CD14-positive monocyte (primary cell): ENCODE measurements around the gene SLC38A8. TPM values are rescaled to one million over a fixed set of nuclear protein-coding genes. Genes with fewer than 3 reads are reported as not detected.

ENCODE experiments used
- DNase-seq, 3 donors: peaks; one replicate each; pipeline ENCODE4 v3.0.0-alpha.2; 2011 to 2022
- H2AFZ ChIP-seq: 2 replicates; pipeline ENCODE4 v1.6.0; 2012; ENCODE audit warnings: mild to moderate bottlenecking, low read depth, low read length, inconsistent platforms; ENCODE audit not compliant: insufficient read depth, poor library complexity, severe bottlenecking
- H3K27ac ChIP-seq, 2 donors: 1 replicate in 1 of 2; 2 replicates in 1 of 2; pipeline ENCODE4 v1.5.1; 2012 to 2013; ENCODE audit warnings: low read length in 2 of 2, control low read depth in 1 of 2, inconsistent platforms in 1 of 2, low read depth in 1 of 2, mild to moderate bottlenecking in 1 of 2
- H3K27me3 ChIP-seq, 2 donors: one replicate each; pipeline versions ENCODE4 v1.6.0 to v1.6.1; 2011 to 2013; ENCODE audit warnings: low read length in 2 of 2; ENCODE audit not compliant: control insufficient read depth in 2 of 2, insufficient read depth in 2 of 2
- H3K36me3 ChIP-seq, 2 donors: replicated peaks in 1 of 2; 1 replicate in 1 of 2; 2 replicates in 1 of 2; pipeline versions ENCODE4 v1.5.1 to v1.6.1; 2012 to 2013; ENCODE audit warnings: low read length in 2 of 2, control low read depth in 1 of 2, inconsistent platforms in 1 of 2, mild to moderate bottlenecking in 1 of 2; ENCODE audit not compliant: insufficient read depth in 2 of 2, control insufficient read depth in 1 of 2
- H3K4me1 ChIP-seq, 2 donors: 1 replicate in 1 of 2; 2 replicates in 1 of 2; pipeline versions ENCODE4 v1.5.1 to v1.6.1; 2012 to 2013; ENCODE audit warnings: low read length in 2 of 2, control low read depth in 1 of 2, inconsistent platforms in 1 of 2, mild to moderate bottlenecking in 1 of 2, moderate library complexity in 1 of 2; ENCODE audit not compliant: insufficient read depth in 2 of 2, control insufficient read depth in 1 of 2
- H3K4me2 ChIP-seq: replicated peaks from 2 replicates; pipeline ENCODE3; 2012; ENCODE audit warnings: low read length, moderate library complexity, mild to moderate bottlenecking; ENCODE audit not compliant: poor library complexity, severe bottlenecking; ENCODE audit errors: extremely low read depth
- H3K4me3 ChIP-seq, 3 experiments: fragments of 200-600 bp in 1 of 3; sonication (generic) in 1 of 3; replicated peaks in 1 of 3; 1 replicate in 2 of 3; 2 replicates in 1 of 3; pipeline ENCODE4 v1.5.1; 2011 to 2013; ENCODE audit warnings: low read length in 3 of 3, mild to moderate bottlenecking in 3 of 3, control low read depth in 2 of 3, low read depth in 2 of 3, inconsistent platforms in 1 of 3, moderate library complexity in 1 of 3
- H3K79me2 ChIP-seq: 2 replicates; pipeline ENCODE4 v1.6.0; 2012; ENCODE audit warnings: mild to moderate bottlenecking, control low read depth, inconsistent platforms, low read length, moderate library complexity; ENCODE audit not compliant: insufficient read depth
- H3K9ac ChIP-seq: 2 replicates; pipeline ENCODE4 v1.6.0; 2017; ENCODE audit warnings: low read length, mild to moderate bottlenecking; ENCODE audit not compliant: insufficient read depth, poor library complexity, severe bottlenecking
- H3K9me3 ChIP-seq, 2 donors: replicated peaks in 1 of 2; 1 replicate in 1 of 2; 2 replicates in 1 of 2; pipeline versions ENCODE4 v1.5.1 to v1.6.1; 2012 to 2013; ENCODE audit warnings: low read length in 2 of 2, control low read depth in 1 of 2; ENCODE audit not compliant: control insufficient read depth in 1 of 2, insufficient read depth in 1 of 2
- H4K20me1 ChIP-seq: 2 replicates; pipeline ENCODE4 v1.6.0; 2012; ENCODE audit warnings: mild to moderate bottlenecking, low read length, control low read depth, moderate library complexity; ENCODE audit not compliant: insufficient read depth
- H3K27ac Mint-ChIP-seq, 7 donors: one replicate each; pipeline ENCODE4 v1.8.0; 2020; ENCODE audit warnings: mild to moderate bottlenecking in 7 of 7, mixed read lengths in 7 of 7, moderate library complexity in 6 of 7, inconsistent platforms in 2 of 7
- H3K27me3 Mint-ChIP-seq, 3 donors: one replicate each; pipeline ENCODE4 v1.8.0; 2021 to 2022; ENCODE audit warnings: low read depth in 3 of 3, mild to moderate bottlenecking in 3 of 3, mixed read lengths in 3 of 3, moderate library complexity in 3 of 3, inconsistent platforms in 1 of 3
- H3K36me3 Mint-ChIP-seq, 2 donors: one replicate each; pipeline ENCODE4 v1.8.0; 2020; ENCODE audit warnings: mixed read lengths in 2 of 2, inconsistent platforms in 1 of 2, mild to moderate bottlenecking in 1 of 2
- H3K4me1 Mint-ChIP-seq: one replicate; pipeline ENCODE4 v1.8.0; 2020; ENCODE audit warnings: mild to moderate bottlenecking, mixed read lengths
- H3K4me3 Mint-ChIP-seq, 2 donors: one replicate each; pipeline ENCODE4 v1.8.0; 2020; ENCODE audit warnings: mild to moderate bottlenecking in 2 of 2, mixed read lengths in 2 of 2, moderate library complexity in 1 of 2
- H3K9me3 Mint-ChIP-seq, 7 donors: one replicate each; pipeline ENCODE4 v1.8.0; 2020 to 2022; ENCODE audit warnings: mixed read lengths in 7 of 7, mild to moderate bottlenecking in 6 of 7, moderate library complexity in 6 of 7, inconsistent platforms in 2 of 7
- WGBS: methylation state at CpG from one replicate; pipeline ENCODE4 v1.1.5; 2013; ENCODE audit warnings: missing lambda C conversion rate; ENCODE audit not compliant: insufficient coverage; 5-methylcytosine and 5-hydroxymethylcytosine counted together
- intact Hi-C, 2 donors: fragments of 100-400 bp; cut with micrococcal nuclease; formaldehyde crosslinking; loops; one replicate each; pipeline versions ENCODE4 v1.15.0 to v1.15.1; 2023
- polyA plus RNA-seq, 3 donors: library from polyadenylated mRNA; depleted of rRNA in 1 of 3; unstranded in 2 of 3; stranded (reverse) in 1 of 3; fragments of 300-500 nt in 2 of 3; fragments of >200 nt in 1 of 3; fragmentation: Illumina TruSeq in 2 of 3; gene quantifications; 1 replicate in 2 of 3; 2 replicates in 1 of 3; pipeline ENCODE4 v1.2.3, GENCODE V29; 2012 to 2021
- TF ChIP-seq, protein P1 (sequence below): fragments of 200-600 bp; IDR thresholded peaks from one replicate; pipeline ENCODE4 v1.8.0; 2022; ENCODE audit warnings: antibody characterized with exemption, mild to moderate bottlenecking

SLC38A8 gene
- polyA plus RNA-seq, 3 donors: not detected

DNA sequence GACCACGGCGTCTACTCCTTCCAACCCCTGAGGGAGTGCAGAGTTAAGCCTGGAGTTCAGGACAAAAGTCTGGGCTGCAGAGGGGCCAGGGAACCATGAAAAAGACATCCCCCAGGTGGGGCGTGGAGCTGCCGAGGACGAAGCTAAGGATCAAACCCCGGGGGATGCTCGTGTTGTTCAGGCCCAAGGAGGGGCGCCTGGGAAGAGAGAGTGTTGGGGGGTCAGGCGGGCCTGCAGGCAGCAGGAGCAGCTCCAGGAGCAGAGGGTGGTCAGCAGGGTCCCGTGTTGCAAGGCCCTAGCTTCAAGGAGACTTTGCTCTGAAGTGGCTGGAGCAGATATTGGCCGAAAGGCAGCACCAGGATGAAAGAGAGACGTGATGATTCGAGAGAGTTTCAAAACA, 47.9 kb downstream of the SLC38A8 start:
- intact Hi-C loops: no loop called here

DNA sequence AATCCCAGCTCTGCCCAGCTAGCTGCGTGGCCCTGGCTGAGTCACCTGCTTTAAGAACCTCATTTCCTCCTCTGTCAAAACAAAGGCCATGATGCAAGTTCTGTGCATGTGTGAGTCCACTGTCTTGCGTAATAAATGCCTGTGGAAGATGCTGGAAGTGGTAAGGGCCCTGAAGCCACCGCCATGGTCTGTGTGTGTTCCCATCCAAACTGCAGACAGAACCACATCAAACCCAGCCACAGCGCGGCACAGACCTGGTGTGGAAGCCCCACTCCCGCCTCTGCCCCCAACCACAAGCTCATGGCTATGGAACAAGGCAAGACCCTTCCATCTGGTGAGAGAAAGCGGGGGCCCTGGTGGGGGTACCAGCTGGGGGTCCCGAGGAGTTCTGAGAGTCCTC, 48.5 kb downstream of the SLC38A8 start:
- H3K27me3 Mint-ChIP-seq: peaks cover 30 to 67% (median 40%) of the 10 kb centered on the region in 3 donors
- Histone ChIP-seq H3K4me1 (peaks cover 35 to 37% of the 10 kb centered on the region in 2 donors), H3K36me3 (no peaks in the 10 kb centered on the region), H3K79me2 (no peaks in the 10 kb centered on the region), H3K9me3 (no peaks in the 10 kb centered on the region), H4K20me1 (no peaks in the 10 kb centered on the region), H2AFZ (no peak overlapping the region), H3K4me2 (peak overlapping the region; percentile 31), H3K27me3 (peaks cover 0 to 29% of the 10 kb centered on the region in 2 donors), H3K9ac (peak overlapping the region; percentile 9), H3K27ac (peak overlapping the region; percentile 77 to 81), H3K4me3 (peak overlapping the region in 1 of 3 experiments; percentile 15)
- H3K4me3 Mint-ChIP-seq: peak overlapping the region in 1 of 2 donors; percentile 40
- TF ChIP-seq, protein P1, sequence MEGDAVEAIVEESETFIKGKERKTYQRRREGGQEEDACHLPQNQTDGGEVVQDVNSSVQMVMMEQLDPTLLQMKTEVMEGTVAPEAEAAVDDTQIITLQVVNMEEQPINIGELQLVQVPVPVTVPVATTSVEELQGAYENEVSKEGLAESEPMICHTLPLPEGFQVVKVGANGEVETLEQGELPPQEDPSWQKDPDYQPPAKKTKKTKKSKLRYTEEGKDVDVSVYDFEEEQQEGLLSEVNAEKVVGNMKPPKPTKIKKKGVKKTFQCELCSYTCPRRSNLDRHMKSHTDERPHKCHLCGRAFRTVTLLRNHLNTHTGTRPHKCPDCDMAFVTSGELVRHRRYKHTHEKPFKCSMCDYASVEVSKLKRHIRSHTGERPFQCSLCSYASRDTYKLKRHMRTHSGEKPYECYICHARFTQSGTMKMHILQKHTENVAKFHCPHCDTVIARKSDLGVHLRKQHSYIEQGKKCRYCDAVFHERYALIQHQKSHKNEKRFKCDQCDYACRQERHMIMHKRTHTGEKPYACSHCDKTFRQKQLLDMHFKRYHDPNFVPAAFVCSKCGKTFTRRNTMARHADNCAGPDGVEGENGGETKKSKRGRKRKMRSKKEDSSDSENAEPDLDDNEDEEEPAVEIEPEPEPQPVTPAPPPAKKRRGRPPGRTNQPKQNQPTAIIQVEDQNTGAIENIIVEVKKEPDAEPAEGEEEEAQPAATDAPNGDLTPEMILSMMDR: no peak
- WGBS: 59% methylated on average over 3 of the region's 8 CpGs
- intact Hi-C loops: no loop called here
- H3K9me3 Mint-ChIP-seq: peaks cover 0 to 11% (median 5%) of the 10 kb centered on the region in 7 donors
- peak overlapping the region; percentile 80 to 95 (median 87) for H3K27ac Mint-ChIP-seq
- peaks cover 4 to 11% of the 10 kb centered on the region in 2 donors for H3K36me3 Mint-ChIP-seq
- peak; percentile 90 to 98 (median 96) for DNase-seq
- peaks cover 33% of the 10 kb centered on the region for H3K4me1 Mint-ChIP-seq

More for the DNA sequence above, 47.9 kb downstream of the SLC38A8 start:
- Mint-ChIP-seq H3K9me3 (peaks cover 0 to 11% (median 5%) of the 10 kb centered on the region in 7 donors), H3K36me3 (peaks cover 4 to 11% of the 10 kb centered on the region in 2 donors), H3K27me3 (peaks cover 36 to 66% (median 40%) of the 10 kb centered on the region in 3 donors), H3K4me3 (peak overlapping the region in 1 of 2 donors; percentile 65), H3K27ac (peak overlapping the region; percentile 35 to 95 (median 54)), H3K4me1 (peaks cover 33% of the 10 kb centered on the region)
- Histone ChIP-seq H3K4me1 (peaks cover 35 to 37% of the 10 kb centered on the region in 2 donors), H3K27ac (peak overlapping the region; percentile 77 to 81), H3K36me3 (no peaks in the 10 kb centered on the region), H3K27me3 (peaks cover 0 to 25% of the 10 kb centered on the region in 2 donors), H3K9ac (peak overlapping the region; percentile 9), H3K79me2 (no peaks in the 10 kb centered on the region), H2AFZ (peak overlapping the region; percentile 42), H3K4me3 (peak overlapping the region in 1 of 3 experiments; percentile 15), H3K9me3 (no peaks in the 10 kb centered on the region), H4K20me1 (no peaks in the 10 kb centered on the region), H3K4me2 (peak overlapping the region; percentile 31)
- TF ChIP-seq, protein P1: no peak
- peak; percentile 26 to 76 (median 41) for DNase-seq
- WGBS: 67% methylated on average over 13 of the region's 13 CpGs
